GM23248 (cell line): ENCODE results near the gene TCF12. TPM values are rescaled to one million over a fixed set of nuclear protein-coding genes. Genes with fewer than 3 reads are reported as not detected.

ENCODE experiments used
- DNase-seq: peaks from one replicate; pipeline ENCODE4 v3.0.0-alpha.2; 2015
- H2AFZ ChIP-seq: fragments of 200-600 bp; sonication (generic); 2 replicates; pipeline ENCODE4 v1.6.1; 2016; ENCODE audit warnings: antibody characterized with exemption
- H3F3A ChIP-seq: fragments of 200-600 bp; sonication (generic); 2 replicates; pipeline ENCODE4 v1.6.1; 2016; ENCODE audit warnings: mild to moderate bottlenecking, antibody characterized with exemption, mixed run types; ENCODE audit not compliant: insufficient read depth
- H3K27ac ChIP-seq: fragments of 200-600 bp; sonication (generic); 2 replicates; pipeline ENCODE4 v1.5.1; 2016; ENCODE audit warnings: mild to moderate bottlenecking
- H3K27me3 ChIP-seq: fragments of 200-600 bp; sonication (generic); replicated peaks from 2 replicates; pipeline ENCODE4 v1.6.1; 2016; ENCODE audit warnings: mild to moderate bottlenecking; ENCODE audit not compliant: insufficient read depth
- H3K36me3 ChIP-seq: fragments of 200-600 bp; sonication (generic); 2 replicates; pipeline ENCODE4 v1.6.1; 2016; ENCODE audit warnings: low read depth, mild to moderate bottlenecking
- H3K4me1 ChIP-seq: fragments of 200-600 bp; sonication (generic); 2 replicates; pipeline ENCODE4 v1.6.1; 2016; ENCODE audit warnings: mild to moderate bottlenecking; ENCODE audit not compliant: insufficient read depth
- H3K4me2 ChIP-seq: fragments of 200-600 bp; sonication (generic); one replicate; pipeline ENCODE4 v1.6.1; 2016; ENCODE audit warnings: mild to moderate bottlenecking; ENCODE audit not compliant: unreplicated experiment
- H3K4me3 ChIP-seq: fragments of 200-600 bp; sonication (generic); 2 replicates; pipeline ENCODE4 v1.5.1; 2016; ENCODE audit warnings: mild to moderate bottlenecking
- H3K79me2 ChIP-seq: fragments of 200-600 bp; sonication (generic); 2 replicates; pipeline ENCODE4 v1.6.1; 2016; ENCODE audit warnings: mild to moderate bottlenecking; ENCODE audit not compliant: insufficient read depth
- H3K9ac ChIP-seq: fragments of 200-600 bp; sonication (generic); 2 replicates; pipeline ENCODE4 v1.6.1; 2016; ENCODE audit warnings: mild to moderate bottlenecking
- H3K9me2 ChIP-seq: fragments of 200-600 bp; sonication (generic); 2 replicates; pipeline ENCODE4 v1.6.1; 2016; ENCODE audit warnings: mixed run types, mild to moderate bottlenecking, moderate library complexity; ENCODE audit not compliant: insufficient read depth
- H3K9me3 ChIP-seq: fragments of 200-600 bp; sonication (generic); one replicate; pipeline ENCODE4 v1.6.1; 2017; ENCODE audit warnings: low read depth
- H4K20me1 ChIP-seq: fragments of 200-600 bp; sonication (generic); 2 replicates; pipeline ENCODE4 v1.6.0; 2016; ENCODE audit not compliant: insufficient read depth
- EZH2 ChIP-seq: fragments of 200-600 bp; sonication (generic); IDR thresholded peaks from 2 replicates; pipeline ENCODE4 v1.6.1; 2018; ENCODE audit warnings: antibody characterized with exemption, mild to moderate bottlenecking; ENCODE audit not compliant: insufficient read depth, poor library complexity, severe bottlenecking
- EZH2phosphoT487 ChIP-seq: fragments of 200-600 bp; sonication (generic); IDR thresholded peaks from 2 replicates; pipeline ENCODE4 v1.6.1; 2018; ENCODE audit warnings: antibody characterized with exemption, moderate library complexity, mild to moderate bottlenecking, low read depth; ENCODE audit not compliant: insufficient read depth
- WGBS, 2 experiments: methylation state at CpG; one replicate each; pipeline ENCODE4 v1.1.6; 2015 to 2017; ENCODE audit warnings: low lambda C conversion rate in 2 of 2, low coverage in 1 of 2; ENCODE audit errors: missing lambda C conversion rate in 2 of 2; 5-methylcytosine and 5-hydroxymethylcytosine counted together
- in situ Hi-C: fragments of 300-500 bp; cut with MboI; formaldehyde crosslinking; loops from 2 replicates; pipeline ENCODE4 v1.15.0; 2020
- polyA plus RNA-seq: library from polyadenylated mRNA; unstranded; fragments of >200 nt; fragmentation: Nextera tagmentation; extraction: Ambion mirVana; gene quantifications from 2 replicates; pipeline ENCODE4 v1.2.1, GENCODE V29; 2016
- total RNA-seq: library from RNA; depleted of rRNA; stranded (reverse); fragments of >200 nt; shearing (Covaris generic); gene quantifications from 2 replicates; pipeline ENCODE4 v1.2.3, GENCODE V29; 2014

Gene TCF12
- total and polyA plus RNA-seq, 2 experiments from 2014 or later, result 53.6 to 58.6 TPM

DNA sequence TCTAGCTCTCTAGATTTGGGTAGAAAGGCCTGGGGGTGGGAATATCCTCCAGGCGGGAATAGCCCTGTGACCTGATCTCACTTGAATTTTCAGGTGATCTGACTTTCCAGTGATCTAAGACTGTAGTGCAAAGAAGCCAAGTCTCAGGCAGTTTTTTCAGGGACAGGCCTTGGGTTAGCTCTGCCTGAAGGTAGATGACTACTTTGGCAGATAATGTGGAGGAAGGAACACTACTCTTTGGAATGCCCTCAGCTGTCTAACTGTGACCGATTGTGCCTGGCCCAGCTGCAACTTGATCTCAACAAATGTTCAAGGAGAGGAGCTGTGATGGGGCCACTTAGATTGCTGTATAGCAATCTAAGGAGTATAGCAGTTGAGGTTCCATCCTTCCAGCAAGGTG, 193.7 kb downstream of the TCF12 start:
- in situ Hi-C loops, result no loop called here
- Histone ChIP-seq H3K4me3 (no peak overlapping the region), H3K79me2 (peaks cover 80% of the 10 kb centered on the region), H3K27me3 (no peaks in the 10 kb centered on the region), H3K9me2 (no peaks in the 10 kb centered on the region), H3K9ac (no peak overlapping the region), H4K20me1 (no peaks in the 10 kb centered on the region), H3K4me2 (no peak overlapping the region), H3K4me1 (no peaks in the 10 kb centered on the region), H3K9me3 (no peaks in the 10 kb centered on the region), H3F3A (no peaks in the 10 kb centered on the region), H2AFZ (no peak overlapping the region), H3K27ac (no peak overlapping the region), H3K36me3 (no peaks in the 10 kb centered on the region)
- no peak for DNase-seq
- WGBS, 2 experiments, result 96 to 100% methylated on average over 2 of the region's 2 CpGs
- TF ChIP-seq EZH2phosphoT487, result no peak
- TF ChIP-seq EZH2, result no peak

DNA sequence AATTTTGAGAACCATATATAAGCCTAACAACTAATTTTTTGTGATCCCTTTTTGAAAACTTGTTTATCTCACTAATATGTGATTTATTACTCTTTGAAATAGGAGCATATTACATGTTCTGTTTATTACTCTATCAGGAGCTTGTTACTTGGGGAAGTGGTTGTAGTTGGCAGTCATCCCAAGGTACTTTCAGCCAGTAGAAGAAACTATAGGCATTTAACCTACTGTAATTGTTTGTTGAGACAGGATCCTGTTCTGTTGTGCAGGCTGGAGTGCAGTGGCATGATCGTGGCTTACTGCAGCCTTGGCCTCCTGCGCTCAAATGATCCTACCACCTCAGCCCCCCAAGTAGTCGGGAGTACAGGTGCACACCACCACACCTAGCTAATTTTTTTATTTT, 195.6 kb downstream of the TCF12 start:
- H3K4me3 ChIP-seq, result no peak overlapping the region
- peaks cover 14% of the 10 kb centered on the region for H3K4me1 ChIP-seq
- no peaks in the 10 kb centered on the region for H3K9me2 ChIP-seq
- no peak for TF ChIP-seq EZH2
- TF ChIP-seq EZH2phosphoT487, result no peak
- H3K79me2 ChIP-seq, result peaks cover 84% of the 10 kb centered on the region
- H3K27ac ChIP-seq, result no peak overlapping the region
- no peak overlapping the region for H3K9ac ChIP-seq
- H3K4me2 ChIP-seq, result no peak overlapping the region
- H3F3A ChIP-seq, result no peaks in the 10 kb centered on the region
- H3K36me3 ChIP-seq, result no peaks in the 10 kb centered on the region
- H3K27me3 ChIP-seq, result no peaks in the 10 kb centered on the region
- WGBS, 2 experiments, result 95 to 98% methylated on average over 3 of the region's 3 CpGs
- no peaks in the 10 kb centered on the region for H4K20me1 ChIP-seq
- H3K9me3 ChIP-seq, result no peaks in the 10 kb centered on the region
- DNase-seq, result no peak
- H2AFZ ChIP-seq, result no peak overlapping the region
- in situ Hi-C loops, result no loop called here

DNA sequence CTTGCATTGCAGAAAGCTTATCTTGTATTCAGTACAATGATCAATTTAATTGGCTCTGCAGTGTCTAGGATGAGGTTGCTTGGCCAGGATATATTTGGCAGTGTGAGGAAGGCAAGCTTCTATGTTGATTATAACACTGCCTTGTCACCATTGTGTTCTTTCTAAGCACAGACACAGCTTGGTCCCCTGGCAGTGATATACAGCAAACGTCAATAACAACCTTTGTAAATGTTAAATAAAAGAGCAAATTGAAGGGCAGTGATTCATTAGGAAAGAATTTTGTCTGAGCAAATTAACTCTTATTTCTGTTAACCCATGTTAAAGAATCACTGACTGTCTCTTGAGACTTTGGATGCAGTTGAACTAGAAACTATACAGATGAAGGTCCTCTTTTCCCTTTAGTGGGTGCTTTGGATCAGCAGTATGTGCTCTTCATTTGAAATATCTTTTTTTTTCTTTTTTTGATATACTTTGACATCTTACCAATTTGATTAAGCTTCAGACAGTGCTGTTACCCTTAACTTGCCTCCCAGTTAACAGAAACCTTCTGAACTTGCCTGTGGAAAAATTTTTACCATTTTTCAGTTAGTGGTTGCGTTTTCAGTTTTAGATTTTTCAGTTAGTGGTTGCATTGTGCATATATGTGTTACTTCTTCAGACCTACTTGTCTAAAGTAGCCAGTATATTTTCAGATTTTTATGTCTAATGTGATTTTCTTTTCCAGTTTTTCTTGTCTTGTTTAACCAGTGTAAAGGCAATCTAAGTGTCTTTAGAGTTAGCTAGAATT, 199.8 kb downstream of the TCF12 start:
- Histone ChIP-seq H3K9me2 (no peaks in the 10 kb centered on the region), H3K27me3 (no peaks in the 10 kb centered on the region), H2AFZ (no peak overlapping the region), H4K20me1 (no peaks in the 10 kb centered on the region), H3K79me2 (peaks cover 86% of the 10 kb centered on the region), H3K9ac (no peak overlapping the region), H3K4me1 (peaks cover 26% of the 10 kb centered on the region), H3K9me3 (no peaks in the 10 kb centered on the region), H3K4me2 (peak overlapping the region; percentile 28), H3K36me3 (no peaks in the 10 kb centered on the region), H3F3A (no peaks in the 10 kb centered on the region), H3K4me3 (no peak overlapping the region), H3K27ac (0 out of 2 replicates have a peak overlapping the region, but pooled peaks have one; percentile 2)
- TF ChIP-seq EZH2phosphoT487 (no peak), EZH2 (no peak)
- 36 to 42% methylated on average over 2 of the region's 2 CpGs for WGBS, 2 experiments
- in situ Hi-C loops, result no loop called here
- DNase-seq, result peak; percentile 51

DNA sequence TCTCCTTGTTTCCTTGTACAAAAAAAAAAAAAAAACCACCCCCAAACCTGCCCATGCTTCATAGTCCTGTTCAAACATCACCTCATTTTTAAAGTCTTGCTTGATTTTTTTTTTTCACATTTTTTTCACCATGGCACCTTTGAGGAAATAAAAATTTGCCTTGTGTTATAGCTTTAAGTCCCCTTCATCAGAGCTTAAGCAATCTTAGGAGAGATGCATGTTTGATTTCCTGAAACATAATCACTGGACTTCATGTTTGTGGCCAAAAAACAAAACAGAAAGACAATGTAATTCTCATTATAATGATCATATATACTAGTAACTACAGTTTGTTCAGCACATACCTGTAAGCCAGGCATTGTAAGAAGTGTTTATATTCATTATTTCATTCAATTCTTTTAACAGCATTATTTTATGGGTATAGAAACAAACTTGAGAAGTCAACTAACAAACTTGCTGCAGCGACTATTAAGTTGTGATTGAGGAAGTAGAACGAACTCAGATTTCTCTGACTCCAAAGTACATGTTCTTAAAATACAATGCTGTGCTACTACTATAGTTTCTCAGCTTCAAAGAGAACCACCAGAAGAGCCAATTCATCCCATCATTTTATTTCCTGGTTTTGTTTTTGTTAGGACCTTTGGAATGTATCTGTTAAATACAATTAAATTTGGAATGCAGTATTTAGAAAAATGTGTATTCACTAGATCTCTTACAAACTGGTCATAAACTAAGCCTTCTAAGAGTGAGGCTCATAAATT, 203.8 kb downstream of the TCF12 start:
- no peak overlapping the region for H3K4me3 ChIP-seq
- in situ Hi-C loops, result no loop called here
- H3K36me3 ChIP-seq, result no peaks in the 10 kb centered on the region
- peaks cover 4% of the 10 kb centered on the region; the same call in 1 of the 2 replicates for H3F3A ChIP-seq
- no peaks in the 10 kb centered on the region for H4K20me1 ChIP-seq
- H3K27ac ChIP-seq, result no peak overlapping the region
- peaks cover 65% of the 10 kb centered on the region for H3K79me2 ChIP-seq
- H3K4me2 ChIP-seq, result no peak overlapping the region
- H3K9me3 ChIP-seq, result no peaks in the 10 kb centered on the region
- peaks cover 26% of the 10 kb centered on the region for H3K4me1 ChIP-seq
- no peaks in the 10 kb centered on the region for H3K27me3 ChIP-seq
- H2AFZ ChIP-seq, result no peak overlapping the region
- no peaks in the 10 kb centered on the region for H3K9me2 ChIP-seq
- 70 to 82% methylated on average over 2 of the region's 2 CpGs for WGBS, 2 experiments
- DNase-seq, result no peak
- TF ChIP-seq EZH2 (no peak), EZH2phosphoT487 (no peak)
- H3K9ac ChIP-seq, result no peak overlapping the region
